Brain pericyte (primary cell): ENCODE results near the gene OR10D3.
"Not testable (repeated sequence)": the region's sequence is repeated elsewhere in the genome, so short reads cannot be mapped to it uniquely, and the experiment has no call there.

Experiments
- DNase-seq: peaks from one replicate; pipeline ENCODE4 v3.0.0-alpha.2; 2012; ENCODE audit warnings: low read depth, low spot score

OR10D3 gene

DNA sequence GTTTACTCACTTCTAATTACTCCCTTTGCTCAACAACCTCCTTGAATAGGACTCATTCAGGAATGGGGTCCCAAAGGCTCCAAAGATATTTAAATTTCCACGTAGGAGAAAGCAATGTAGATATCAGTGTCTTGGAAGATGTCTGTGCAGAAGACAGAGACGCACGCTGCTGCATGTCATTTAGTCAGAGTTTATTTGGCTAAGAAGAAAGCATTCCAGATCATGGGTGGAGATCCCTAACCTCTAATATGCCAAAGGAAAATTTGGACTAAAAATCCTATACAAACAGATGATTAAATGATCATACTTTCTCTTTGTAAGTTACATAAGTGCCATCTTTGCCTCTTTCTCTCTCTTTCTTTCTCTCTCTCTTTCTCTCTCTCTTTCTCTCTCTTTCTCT lies at the start of gene OR10D3:
Gene OR10D3 (plus strand): TSS at position 278 of the 400 bp plus-strand sequence. CDS start 1,925 bp downstream, outside the sequence.
- no peak for DNase-seq

GRCh38 chr11:124143034-124143433 lies 40.1 kb upstream of the OR10D3 start:
- no peak for DNase-seq

GRCh38 chr11:124147951-124148350 lies 35.2 kb upstream of the OR10D3 start:
- DNase-seq: no peak

DNA sequence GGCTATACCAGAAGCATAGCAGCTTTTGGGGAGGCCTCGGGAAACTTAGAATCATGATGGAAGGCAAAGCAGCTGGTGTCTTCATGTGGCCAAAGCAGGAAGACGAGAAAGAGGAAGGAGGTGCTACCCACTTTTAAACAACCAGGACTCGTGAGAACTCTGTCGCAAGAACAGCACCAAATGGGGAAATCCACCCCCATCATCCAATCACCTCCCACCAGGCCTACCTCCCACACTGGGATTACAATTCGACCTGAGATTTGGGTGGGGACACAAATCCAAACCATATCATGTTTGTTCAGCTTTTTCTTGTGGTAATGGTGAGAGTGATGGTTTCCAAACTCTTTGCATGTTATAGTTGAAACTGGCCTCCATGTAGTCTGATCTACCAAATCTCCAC lies 32.5 kb upstream of the OR10D3 start:
- no peak for DNase-seq

- no peak for DNase-seq
Observed at GRCh38 chr11:124152770-124153407, 30.3 kb upstream of the OR10D3 start.

DNA sequence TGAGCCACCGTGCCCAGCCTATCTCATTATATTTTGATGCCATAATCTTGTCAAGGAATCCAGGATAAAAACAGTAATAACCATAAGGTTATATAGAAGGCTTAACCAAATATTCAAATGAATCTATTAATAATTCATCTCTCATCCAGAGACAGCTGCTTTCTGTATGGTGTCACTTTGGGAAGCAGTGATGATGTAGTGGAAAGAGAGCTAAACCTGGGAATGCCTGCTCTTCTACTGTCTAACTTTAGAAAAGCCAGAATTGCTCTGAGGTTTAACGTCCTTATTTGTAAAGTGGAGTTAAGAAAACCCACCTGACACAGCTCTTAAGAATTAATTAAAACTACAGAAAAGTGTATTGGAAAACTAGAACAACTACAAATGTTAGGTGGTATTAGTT lies 29.3 kb upstream of the OR10D3 start:
- DNase-seq: no peak

DNA sequence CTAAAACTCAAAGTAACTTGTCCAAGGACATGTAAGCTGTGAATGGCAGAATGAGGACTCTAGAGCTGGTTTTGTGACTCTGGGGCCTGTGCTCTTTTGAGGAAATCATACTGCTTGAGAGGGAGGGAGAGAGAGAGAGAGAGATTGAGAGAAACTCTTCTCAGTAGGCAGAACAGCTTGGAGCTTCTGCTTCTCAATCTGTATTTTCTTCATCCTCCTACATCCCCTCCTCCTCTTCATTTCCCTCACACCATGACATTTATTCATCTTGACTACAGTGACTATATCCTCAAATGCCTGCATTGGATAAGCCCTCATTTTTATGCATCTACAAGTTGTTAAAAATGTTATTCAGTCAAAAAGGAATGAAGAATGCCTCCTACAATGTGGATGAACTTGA lies 23.7 kb upstream of the OR10D3 start:
- DNase-seq: no peak

DNA sequence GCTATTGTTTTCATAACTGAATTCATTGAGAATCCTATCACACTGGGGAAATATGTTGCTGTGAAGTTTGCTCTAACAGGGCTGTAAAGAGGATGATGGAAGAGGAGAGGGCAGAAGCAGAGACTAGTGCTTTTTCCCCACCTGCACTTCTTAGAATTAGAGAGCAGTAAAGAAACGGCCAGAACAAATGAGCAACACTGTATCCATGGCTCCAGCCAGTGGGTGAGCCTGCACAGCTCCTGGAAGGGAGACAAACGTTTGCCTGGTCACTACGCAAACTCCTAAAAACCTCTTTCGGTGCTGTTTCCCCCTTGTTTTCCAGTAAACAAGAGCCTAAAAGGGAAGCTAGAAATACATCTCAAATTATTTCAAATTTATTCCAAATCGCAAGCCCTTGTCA lies 22.2 kb upstream of the OR10D3 start:
- no peak for DNase-seq

GRCh38 chr11:124167826-124168231 lies 15.3 kb upstream of the OR10D3 start:
- no peak for DNase-seq

DNA sequence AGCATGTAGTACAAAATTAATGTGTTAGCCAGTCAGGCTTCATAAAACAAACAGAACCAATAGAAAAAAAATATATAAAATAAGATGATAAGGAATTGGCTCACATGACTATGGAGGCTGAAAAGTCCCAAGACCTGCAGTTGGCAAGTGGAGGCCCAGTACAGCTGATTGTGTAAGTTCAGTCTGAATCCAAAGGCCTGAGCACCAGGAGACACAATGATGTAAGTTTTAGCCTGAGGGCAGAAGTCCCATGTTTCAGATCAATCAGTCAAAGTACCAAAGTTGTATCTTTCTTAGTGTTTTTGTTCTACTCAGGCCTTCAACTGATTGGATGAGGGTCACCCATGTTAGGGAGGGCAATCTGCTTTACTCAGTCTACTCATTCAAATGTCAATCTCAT lies 14.3 kb upstream of the OR10D3 start:
- DNase-seq: no peak

GRCh38 chr11:124170315-124170714 lies 12.8 kb upstream of the OR10D3 start:
- not testable (repeated sequence) for DNase-seq

GRCh38 chr11:124170801-124171586 lies 12.2 kb upstream of the OR10D3 start:
- no peak for DNase-seq

DNA sequence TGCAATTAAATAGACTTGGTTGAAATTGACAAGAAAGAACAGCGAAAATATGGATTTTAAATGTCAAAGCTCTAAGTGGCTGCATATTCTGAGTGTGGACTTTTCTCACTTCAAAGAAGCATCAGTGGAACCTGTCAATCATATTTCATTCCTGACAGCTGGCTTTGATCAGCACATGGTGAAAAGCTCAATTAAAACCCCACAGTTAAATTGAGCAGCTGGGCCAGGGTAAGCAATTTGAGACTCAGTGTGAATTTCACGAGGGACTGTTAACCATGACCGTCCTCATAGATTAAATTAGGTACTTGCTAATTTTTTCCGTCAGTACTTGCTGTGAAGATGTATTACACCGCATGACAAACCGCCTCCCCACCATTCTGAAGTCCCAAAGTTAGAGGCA lies 11.0 kb upstream of the OR10D3 start:
- DNase-seq: no peak

GRCh38 chr11:124172599-124172998 lies 10.5 kb upstream of the OR10D3 start:
- no peak for DNase-seq

DNA sequence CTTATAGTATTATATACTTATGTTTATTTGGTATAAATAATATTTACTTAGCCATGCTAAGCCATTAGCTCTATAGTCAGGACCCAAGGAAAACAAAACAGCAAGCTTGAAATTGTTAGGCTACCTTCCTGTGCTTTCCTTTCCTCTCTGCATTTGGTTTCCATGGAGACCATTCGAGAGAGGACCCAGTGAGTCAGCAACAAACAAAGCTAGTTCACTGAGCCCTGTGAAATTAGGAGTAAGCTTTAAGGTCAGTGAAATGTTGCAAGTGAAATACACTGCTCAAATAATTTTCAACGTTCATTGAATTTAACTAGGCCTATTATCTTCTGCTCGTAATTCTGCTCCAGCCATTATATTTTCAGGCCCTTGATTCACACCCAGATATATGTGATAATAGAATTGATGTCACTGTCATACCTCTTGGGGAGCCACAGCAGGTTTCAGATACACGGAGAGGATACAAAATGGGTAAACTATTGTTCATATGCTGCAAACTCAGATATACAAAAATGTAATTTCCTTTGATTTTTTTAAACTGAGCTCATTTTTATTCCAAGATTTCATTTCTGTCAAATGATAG lies 9.1 kb upstream of the OR10D3 start:
- no peak for DNase-seq

GRCh38 chr11:124176925-124177715 lies 6.0 kb upstream of the OR10D3 start:
- no peak for DNase-seq

DNA sequence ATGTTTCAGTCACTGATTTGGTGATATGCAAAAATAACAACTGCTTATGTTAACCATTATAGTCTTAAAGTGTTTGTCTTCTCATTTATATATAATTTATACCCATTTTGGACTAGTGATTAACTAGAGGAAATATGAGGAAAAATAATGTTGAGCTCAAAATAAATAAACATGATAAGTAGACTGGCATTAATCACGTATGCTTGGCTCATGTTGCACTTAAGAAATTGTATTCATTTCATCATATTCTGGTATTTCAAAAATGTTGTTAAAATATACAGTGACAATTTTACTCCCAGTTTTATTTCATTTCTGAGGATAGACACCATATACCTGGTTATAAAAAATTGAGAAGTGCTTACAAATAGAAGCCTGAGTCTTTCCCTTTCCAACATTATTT lies 3.8 kb upstream of the OR10D3 start:
- no peak for DNase-seq

DNA sequence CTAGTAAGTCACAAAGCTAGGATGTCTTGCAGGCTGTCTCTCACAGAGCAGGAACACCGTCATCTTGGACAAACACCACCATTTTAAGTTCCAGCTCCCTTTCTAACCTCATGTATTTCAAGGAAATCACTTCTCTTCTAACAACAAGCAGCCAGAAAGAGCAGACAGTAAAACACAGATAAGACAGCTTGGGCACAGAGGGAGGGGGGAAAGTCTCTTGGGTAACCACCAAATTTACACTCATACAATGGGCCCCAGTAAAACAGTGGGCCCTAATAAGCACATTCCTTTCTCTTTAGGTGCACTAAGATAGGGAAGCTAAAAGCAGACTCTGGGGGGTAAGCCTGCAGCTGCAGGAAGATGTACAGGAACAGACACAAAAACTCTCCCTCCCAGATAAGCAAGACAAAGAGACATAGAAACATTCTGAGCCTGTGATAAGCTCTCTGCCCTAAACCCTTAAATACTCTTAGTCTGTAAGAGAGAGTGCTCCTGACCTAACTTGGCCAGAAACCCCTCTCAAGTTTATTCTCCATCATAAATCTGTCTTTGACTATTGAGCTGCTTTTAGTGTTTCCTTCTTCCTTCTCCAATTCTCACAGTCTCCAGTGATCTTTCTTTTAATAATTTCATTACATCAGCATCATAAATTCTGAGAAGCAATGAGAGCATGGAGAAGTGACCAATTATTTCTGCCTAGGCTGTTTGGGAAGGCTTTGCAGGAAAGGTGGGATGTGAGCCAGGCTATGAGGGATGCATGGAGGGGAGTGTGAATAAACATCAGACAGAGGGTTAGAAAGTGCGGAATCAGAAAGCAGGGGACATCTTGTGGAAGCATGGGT lies 7.4 kb downstream of the OR10D3 start:
- DNase-seq: no peak

GRCh38 chr11:124193221-124194010 lies 10.3 kb downstream of the OR10D3 start:
- no peak for DNase-seq
